GM19397 (cell line): ENCODE results near the gene RALGAPB.

Source experiments
- ATAC-seq: cut with Tn5 transposase; IDR thresholded peaks from one replicate; pipeline ENCODE4 v1.9.1; 2021; ENCODE audit warnings: mild to moderate bottlenecking, moderate library complexity; ENCODE audit not compliant: unreplicated experiment

The RALGAPB gene

DNA sequence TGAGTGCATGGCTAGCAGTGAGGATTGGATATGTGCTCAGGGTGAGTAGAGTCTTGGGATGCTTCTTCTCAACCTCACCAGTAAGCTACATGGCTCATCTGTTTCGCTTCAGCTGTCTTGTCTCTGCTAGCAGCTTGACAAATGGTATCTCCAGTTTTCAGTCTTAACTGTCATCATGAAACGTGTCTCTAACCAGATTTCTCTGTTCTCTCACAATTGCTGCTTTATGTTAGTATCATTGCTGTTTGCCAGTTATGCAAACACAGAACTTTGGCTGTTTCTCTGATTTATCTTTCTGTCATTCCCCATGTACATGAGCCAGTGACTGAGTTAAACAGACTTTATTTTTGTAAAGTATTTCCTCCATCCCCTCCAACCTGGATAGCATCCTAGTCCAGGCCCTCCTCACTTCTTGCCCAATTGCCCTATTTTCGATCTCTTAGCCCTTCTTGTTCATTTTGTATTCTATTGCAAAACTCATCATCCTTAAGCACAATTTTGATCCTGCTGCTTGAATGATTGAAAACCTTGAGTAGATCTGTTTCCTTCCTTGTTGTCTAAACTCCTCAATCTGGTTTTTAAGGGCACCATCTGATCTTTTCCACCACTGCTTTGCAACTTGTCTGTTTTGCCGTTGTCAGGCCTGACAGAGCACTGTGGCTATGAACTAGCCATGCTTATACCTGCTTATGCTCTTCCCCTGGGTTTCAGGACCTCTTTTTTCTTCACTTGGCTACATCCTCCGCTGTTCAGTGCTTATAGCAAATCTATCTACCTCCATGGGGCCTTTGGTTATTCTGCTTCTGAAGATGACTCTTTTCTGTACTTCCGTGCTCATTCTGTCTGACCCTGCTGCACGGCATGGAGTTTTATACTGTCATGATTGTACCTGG, 70.6 kb downstream of the RALGAPB start:
- ATAC-seq = no peak

DNA sequence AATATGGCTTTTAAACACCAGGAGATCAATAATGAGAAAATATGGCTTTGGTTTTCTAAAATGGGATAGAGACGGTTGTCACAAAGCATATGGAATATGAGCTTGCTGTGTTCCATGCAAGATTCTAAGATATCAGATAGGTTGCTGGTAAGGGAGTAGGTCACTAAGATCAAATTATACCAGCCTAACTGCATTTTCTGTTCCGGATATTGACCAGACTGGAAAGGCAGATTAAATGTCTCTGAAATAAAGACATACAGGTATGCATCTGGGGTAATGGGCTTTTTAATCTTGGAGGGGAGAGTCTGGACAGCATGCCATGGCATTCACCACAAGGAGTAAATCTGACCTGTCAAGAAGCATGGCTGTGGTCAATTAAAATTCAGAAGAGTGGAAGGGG, 73.1 kb downstream of the RALGAPB start:
- ATAC-seq = no peak

DNA sequence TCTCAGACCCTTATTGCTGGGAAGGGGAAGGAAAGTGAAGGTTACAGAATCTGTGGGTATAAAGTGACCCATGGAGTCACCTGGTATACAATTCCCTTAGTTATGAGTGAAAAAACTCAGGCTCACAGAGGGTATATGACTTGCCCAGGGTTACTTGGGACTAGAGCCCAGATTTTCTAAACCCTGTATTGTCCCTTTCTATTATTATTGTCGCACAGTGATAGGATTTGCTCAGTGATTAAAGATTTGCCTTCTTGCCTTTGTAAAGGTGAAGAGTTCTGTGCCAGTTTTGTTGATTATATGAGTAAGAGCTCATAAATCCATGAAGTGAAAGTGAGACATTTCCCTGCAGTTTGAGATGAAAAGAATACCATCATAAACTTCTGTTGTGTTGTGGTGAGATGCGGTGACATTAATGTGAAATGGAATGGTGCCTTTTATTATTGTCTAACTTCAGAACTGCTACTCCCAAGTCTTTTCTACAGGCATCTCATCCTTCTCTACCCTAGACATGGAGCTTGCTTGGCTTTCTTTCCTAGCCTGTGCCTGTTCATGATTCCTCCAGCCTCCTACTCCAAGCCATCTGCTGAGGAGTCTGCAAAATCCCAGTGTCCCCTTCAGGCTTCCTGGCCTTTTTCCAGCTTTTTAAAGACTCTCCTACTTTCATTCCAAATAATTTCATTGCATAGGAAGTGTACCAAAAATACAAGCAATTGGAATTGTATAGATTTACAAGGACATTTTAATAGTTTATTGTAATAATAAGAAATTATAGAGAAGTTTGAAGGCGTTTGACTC, 74.8 kb downstream of the RALGAPB start:
- no peak for ATAC-seq

DNA sequence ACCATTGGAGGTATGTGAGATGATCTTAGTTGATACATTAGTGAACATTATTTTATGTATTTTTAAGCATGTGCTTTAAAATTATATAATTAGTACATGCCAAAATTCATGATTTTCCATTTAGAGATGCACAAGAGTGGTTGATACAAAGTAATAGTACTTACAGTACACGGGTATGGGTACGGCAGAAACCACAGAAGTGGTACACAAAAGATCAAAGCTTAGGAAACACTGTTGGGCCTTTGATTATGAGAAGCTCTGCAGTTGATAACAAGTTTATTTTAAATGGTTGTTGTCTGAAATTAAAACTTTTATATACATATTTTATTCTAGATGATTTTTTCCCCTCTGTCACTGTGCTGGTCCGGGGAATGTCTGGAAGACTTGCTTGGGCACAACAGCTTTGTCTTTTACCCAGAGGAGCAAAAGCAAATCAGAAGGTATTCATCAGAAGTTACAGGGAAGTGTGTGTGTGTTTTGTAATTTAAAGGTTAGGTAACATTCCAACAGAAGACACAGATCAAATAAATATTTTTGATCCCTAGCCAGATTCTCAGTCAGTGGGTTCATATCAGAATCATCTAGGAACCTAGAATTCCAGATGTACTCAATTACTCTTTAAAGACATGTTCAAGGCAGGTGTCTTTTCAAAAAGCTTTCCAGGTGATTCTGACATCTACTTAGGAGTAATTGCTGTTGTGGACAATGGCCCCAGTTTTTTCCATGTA, 75.9 kb downstream of the RALGAPB start:
- no peak for ATAC-seq

DNA sequence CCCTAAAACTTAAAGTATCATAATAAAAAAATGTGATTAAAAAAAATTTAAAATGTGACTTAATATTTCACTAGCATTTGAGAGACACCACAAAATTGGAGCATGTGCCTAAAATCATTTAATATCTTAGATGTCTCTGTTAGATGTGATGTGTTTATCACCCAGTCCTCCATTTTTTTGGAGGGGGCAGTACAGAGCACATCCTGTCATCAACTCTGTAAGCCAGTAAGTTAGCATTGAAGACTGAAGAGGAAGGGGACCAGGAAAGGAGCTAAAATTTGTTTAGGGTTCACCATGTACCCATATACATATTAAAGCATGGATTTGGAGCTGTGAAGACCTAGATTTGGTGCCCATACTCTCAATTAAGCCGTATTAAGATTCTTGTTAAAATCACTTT, 77.6 kb downstream of the RALGAPB start:
- no peak for ATAC-seq

DNA sequence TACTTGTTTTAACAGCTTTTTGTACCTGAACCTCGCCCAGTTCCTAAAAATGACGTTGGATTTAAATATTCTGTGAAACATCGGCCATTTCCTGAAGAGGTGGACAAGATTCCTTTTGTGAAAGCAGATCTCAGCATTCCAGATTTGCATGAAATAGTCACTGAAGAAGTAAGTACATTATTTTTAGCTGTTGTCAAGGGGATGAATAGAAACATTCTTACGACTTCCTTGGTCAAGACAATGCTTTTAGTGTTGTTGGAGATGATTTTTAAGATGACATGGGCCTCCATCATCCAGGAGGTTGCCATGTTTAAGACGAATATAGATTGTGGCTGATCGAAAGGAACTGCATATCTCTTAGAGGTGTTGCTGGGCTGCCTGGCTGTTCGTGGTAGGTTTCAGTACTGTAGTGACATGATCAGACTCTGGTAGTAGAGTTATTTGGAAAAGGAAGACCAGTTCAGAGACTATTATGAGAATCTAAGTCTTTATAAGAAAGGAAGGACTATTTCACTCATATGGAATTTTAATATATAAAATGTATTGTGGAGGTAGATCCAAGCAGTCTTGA, 78.5 kb downstream of the RALGAPB start:
- no peak for ATAC-seq

DNA sequence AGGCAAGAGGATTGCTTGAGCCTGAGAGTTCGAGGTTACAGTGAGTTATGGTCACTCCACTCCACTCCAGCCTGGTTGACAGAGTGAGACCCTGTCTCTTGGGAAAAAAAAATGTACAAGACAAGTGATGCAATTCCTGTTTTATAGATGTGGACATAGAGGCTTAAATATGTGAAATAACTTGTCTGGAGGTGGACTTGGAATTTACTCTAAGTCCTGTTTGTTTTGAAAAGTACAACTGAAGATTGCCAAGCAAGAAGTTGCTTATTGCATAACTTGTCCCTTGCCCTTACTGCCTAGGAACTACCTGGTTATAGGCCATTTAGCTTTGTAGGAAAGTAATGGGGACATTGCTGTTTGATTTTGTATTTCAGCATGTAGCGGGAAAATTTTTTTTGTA, 82.3 kb downstream of the RALGAPB start:
- ATAC-seq = no peak

DNA sequence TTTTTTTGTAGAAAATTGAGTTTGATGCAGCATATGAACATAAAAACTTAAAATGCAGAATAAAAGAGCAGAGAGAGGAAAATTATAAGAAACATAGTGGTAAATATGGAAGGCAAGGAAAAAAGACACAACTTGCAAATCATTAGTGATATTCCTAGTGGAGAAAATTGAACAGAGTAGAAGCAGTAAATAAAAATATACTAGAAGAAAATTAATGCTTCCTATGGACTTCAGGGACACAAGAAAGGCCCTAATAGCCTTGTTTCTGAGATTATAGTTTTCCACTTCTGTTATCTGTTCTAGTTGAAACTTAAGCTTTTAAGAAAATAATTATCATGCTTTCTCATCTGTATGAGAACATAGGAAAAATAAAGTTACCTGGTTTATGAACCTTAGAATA, 82.8 kb downstream of the RALGAPB start:
- no peak for ATAC-seq

DNA sequence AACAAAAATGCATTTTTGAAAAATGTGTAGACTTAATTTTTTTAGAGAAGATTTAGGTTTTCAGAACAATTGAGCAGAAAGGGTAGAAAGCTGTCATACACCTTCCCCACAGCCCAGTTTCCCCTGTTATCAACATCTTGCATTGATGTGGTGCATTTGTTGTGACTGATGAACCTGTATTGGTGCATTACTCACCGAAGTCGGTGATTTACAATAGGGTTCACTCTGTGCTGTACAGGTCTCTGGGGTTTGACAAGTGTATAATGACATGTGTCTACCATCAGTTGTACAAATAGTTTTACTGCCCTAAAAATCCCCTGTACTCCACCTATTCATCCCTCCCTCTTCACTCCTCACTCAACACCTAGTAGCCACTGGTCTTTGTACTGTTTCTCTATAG, 84.5 kb downstream of the RALGAPB start:
- no peak for ATAC-seq

DNA sequence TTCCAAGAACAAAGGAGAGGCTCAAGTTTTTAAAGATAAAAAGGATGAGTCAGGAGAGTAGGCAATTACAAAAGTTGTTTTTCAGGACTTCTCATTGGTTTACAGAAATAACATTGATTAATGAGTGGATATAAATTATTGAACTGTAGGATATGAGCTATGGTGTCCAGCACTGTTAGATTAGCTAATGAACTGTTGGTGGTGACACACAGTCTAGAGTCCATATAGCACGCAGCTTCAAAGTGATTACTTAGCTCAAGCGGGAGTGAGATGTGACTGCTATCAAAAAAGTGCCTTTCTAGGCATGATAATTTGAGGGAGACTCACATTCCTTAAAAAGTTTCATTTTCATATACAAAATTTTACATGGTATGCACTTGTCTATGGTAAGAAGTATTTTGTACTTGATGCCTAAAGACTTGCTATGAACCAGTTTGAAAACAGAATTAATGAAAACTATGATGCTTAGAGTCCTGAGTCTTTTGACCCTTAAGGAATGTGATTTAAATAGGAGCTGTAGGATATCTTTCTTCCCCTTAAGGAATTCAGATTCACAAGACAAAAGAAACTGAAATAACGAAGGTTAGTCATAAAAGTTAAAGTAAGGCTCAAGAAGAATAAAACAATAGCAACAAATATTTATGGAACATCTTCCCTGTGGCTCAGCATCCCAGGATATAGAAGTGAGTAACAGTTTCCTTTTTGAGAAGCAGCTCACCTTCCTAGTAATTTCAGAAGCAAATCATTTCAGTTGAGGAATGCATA, 86.1 kb downstream of the RALGAPB start:
- no peak for ATAC-seq

DNA sequence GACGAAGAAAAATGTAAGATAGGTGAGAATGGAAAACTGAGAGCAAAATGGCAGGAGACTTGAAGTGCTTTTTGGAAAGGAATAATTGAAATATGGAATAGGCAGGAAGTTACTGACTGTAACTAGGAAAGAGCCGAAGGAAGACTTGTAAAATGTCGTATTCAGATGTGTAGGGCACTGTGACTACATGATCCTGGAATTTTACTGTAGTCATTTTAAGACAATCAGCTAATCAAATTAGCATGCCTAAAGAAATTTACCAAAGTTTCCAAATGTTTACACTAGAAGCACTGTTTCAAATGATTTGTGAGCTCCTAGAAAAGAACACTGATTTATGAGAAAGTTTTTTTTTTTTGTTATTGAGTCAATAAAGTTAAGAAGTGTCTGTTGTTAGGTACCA, 87.1 kb downstream of the RALGAPB start:
- no peak for ATAC-seq

DNA sequence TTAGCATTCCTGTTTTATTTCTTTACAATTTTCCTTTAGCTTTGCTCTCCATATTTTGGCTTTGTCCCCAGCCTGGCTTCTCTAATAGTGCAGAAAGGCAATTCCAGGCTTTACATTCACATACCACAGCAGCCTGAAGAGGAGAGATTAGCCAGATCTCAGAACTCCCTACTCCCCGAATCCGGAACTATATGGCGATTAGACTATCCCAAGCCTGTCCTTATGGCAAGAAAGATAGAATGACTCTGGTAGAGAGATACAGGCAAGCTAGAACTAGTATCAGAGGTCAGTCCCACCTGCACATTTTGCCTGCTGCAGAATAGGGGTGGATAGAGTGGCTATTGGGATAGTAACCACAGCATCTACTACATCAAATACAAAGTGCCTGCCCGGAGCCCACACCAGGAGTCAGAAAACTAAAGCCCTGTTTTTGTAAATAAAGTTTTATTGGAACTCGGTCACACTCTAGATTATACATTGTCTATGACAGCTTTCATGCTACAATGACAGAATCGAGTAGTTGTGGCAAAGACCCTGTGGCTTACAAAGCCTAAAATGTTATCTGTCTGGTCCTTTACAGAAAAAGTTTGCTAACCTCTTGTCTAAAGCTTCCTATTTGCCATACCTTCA, 91.3 kb downstream of the RALGAPB start:
- ATAC-seq = no peak

DNA sequence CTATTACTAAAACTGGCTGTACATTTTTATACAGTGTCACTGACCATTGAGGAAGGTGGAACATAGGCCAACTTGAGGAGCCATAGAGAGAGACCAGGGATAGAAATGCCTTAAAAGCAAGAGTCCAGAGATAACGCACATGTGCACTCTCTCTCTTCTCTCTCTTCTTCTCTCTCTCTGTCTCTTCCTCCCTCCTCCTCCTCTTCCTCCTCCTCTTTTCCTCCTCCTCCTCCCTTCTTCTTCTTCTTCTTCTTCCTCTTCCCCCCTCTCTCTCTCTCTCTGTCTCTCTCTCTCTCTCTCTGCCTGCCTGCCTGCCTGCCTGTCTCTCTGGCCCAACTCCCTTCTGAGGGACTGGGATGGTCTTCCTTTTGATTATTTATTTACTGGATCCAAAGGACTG, 92.0 kb downstream of the RALGAPB start:
- ATAC-seq = no peak

DNA sequence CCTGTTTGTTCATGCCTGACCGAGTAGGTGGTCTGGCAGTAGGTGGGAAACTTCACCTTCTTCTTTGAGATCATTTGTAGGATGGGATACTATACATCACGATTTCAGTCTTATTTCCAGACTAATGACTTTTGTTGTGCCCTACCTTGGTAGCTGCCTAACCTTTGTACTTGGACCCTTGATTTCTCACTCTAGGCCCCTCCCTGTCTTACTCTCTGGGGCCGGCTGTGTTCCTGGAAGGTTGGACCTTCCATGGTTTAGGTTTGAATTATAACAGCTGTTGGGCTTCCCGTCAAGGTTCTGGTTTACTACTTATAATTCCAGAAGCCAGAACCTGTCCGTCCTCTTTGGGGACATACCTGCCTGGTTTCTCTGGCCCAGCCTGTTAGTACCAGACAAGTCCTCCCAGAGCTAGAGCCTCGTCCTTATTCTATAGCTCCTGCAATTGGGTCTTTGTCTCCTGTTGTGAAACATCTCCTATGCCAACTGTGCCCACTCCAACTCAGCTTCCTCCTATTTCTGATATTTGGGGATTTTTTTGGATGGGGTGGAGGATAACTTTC, 93.5 kb downstream of the RALGAPB start:
- no peak for ATAC-seq

DNA sequence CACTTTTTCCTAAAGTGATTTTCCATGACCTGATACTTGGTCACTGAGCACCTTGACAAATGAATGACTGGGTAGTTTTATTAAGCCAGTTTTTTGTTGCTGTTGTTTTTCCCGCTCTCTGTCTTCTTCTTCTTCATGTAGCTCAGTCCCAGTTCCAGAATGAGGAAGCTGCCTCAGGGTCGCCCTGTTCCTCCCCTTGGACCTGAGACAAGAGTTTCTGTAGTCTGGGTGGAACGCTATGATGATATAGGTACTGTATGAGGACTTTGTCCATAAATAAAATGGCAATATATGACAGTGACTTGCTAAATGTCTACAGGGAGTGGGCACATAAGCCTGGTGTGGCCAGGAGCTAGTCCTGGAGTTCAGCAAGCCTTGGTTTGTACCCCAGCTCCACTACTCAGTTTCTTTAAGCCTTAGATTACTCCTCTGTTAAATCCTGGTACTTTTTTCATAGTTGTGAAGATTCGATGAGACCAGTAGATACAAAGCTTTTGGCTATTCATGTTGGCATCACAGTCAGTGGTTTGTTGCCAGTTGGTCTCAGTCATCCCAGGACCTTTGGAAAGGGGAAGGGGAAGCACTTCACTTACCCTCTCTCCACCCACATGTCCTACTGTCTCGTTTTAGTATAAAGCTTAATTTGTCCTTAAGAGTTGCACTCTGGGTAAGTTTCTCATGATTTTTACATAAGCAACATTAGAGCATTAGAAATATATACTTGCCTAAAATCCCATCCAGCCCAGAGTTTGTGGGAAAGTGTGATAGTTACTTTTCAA, 97.3 kb downstream of the RALGAPB start:
- ATAC-seq = no peak

DNA sequence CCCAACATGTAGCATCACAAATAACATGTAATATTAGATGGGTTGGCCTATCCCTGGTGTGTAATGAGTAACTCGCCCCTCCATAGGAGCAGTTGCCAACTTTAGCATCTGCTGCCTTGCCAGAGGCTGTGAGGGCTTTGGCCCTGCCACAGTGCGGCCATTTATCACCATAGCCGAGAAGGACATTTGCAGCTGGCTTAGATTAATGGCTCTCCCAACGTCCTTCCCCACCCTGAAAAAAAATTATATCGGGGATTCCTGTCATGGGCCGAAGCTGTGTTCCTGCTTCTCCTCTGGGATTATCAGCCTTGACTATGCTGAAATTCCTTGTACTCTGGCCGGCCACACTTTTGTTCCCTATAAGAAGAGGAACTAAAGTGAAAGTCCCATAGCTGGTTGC, 100.8 kb downstream of the RALGAPB start:
- ATAC-seq = no peak

DNA sequence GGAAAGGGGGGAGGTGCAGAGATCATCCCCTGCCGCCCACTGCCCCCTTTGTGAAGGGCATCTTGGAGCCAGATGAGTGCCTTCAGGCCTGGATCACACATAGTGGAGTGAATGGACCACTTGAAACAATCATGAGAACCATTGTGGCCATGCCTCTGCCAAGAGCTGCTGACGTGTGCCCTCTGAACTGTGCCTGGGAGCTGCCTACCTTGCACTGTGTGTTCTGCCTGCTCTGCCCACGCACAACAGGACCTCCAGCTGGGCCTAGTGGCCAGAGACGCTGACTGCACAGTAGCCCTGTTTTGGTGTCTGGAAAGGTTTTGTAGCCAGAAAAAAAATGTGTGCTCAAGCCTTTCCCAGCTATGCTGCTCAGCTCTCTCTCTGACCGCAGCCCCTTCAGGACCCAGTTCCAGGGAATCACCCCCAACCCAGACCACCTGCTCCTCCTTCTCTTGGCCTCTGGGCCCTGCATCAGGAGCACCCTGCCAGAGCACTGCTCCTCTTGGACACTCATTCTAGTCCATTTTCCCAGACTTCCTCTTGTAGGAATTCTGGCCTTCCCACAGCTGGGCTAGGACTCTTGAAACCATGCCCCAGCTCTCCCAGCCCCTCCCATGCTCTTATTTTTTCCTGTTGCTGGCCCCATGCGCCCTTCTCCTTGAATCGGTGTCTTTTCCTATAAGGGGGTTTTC, 106.7 kb downstream of the RALGAPB start:
- ATAC-seq = no peak

DNA sequence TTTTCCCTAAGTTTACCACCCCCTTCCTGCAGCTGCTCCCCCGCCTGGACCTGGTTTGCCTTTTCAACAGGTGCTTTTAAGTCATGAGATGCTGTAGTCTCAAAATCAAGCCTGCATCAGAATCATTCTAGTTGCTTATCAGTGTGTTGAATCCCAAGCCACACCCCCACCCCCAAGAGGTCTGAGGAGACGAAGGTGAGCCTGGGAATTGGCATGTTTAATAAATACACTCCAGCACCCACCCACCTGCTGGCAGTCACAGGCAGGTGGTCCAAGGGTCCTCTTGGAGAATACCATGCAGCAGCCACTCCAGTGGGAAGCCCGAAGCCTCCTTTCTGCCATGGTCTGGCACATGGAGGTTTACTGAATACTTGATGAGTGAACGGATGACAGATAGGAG, 107.3 kb downstream of the RALGAPB start:
- no peak for ATAC-seq
